GM19395 (cell line): ENCODE data around the gene TNFAIP1.

ENCODE experiments used
- ATAC-seq: cut with Tn5 transposase; IDR thresholded peaks from one replicate; pipeline ENCODE4 v1.9.1; 2021; ENCODE audit warnings: mild to moderate bottlenecking, moderate library complexity; ENCODE audit not compliant: unreplicated experiment

Gene TNFAIP1

GRCh38 chr17:28370035-28370743 is 34.6 kb downstream of the TNFAIP1 start, which contains the start of gene VTN:
Gene VTN, minus strand, starts transcription at chr17:28370307. Its CDS starts 104 bp downstream, at chr17:28370203.
- no peak for ATAC-seq

DNA sequence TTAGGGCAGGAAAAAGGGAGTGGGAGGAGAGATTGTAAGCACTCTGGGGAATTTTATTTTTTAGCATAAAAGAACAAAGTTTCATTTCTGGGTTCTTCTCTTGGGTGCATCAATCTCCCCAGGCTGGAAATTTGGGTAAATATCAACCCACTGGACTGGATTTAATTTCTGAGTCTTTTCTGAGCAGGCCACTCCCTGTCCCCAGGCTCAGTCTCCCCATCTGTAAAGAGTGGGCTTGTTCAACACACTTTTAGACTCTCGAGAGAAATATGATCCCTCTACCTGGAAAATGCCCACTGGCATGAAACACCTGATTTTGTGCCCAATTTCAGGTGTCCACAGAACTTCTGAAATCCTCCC is 35.2 kb downstream of the TNFAIP1 start:
- no peak for ATAC-seq

DNA sequence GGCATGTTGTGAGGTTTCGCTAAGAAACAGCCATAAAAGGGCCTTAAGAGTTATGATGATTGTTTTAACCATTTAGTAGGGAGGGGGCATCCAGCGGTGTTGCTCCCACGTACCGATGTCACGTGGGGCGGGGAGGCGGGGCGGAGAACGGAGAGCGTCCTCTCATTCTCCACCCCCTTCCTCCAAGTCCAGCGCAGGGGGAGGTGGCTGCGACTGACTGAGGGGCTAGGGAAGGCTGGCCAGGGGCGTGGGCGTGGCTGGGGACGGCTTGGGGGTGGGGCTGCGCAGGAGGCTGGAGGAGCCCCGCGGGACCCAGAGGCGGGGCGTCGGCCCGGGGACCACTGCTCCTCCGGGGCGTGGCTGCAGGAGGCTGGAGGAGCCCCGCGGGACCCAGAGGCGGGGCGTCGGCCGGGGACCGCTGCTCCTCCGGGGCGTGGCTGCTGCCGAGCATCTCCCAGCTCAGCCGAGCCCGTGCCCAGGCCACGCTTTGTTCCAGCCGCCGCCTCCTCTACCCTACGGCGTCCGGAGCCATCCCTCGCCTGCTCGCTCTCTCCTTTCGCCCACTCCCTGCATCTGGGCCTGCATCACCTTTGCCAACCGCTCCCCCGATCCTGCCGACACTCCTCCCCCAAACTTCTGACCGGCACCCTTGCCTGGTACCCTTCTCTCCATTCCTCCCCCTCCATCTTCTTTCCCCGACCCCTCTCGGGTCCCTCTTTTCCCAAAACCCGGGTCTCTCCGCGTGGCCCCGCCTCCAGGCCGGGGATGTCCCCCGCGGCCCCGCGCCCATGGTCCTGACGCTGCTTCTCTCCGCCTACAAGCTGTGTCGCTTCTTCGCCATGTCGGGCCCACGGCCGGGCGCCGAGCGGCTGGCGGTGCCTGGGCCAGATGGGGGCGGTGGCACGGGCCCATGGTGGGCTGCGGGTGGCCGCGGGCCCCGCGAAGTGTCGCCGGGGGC is 36.0 kb downstream of the TNFAIP1 start, which contains the start of gene SARM1:
Gene SARM1, plus strand, starts transcription at position 450 of the 958 bp plus-strand sequence. Its CDS starts 339 bp downstream, at position 789.
- ATAC-seq: peak; percentile 81

GRCh38 chr17:28372203-28372944 is 36.8 kb downstream of the TNFAIP1 start:
- peak; percentile 21 for ATAC-seq

GRCh38 chr17:28372945-28373274 is 37.3 kb downstream of the TNFAIP1 start:
- ATAC-seq: no peak

GRCh38 chr17:28379814-28380801 is 44.5 kb downstream of the TNFAIP1 start:
- no peak for ATAC-seq

DNA sequence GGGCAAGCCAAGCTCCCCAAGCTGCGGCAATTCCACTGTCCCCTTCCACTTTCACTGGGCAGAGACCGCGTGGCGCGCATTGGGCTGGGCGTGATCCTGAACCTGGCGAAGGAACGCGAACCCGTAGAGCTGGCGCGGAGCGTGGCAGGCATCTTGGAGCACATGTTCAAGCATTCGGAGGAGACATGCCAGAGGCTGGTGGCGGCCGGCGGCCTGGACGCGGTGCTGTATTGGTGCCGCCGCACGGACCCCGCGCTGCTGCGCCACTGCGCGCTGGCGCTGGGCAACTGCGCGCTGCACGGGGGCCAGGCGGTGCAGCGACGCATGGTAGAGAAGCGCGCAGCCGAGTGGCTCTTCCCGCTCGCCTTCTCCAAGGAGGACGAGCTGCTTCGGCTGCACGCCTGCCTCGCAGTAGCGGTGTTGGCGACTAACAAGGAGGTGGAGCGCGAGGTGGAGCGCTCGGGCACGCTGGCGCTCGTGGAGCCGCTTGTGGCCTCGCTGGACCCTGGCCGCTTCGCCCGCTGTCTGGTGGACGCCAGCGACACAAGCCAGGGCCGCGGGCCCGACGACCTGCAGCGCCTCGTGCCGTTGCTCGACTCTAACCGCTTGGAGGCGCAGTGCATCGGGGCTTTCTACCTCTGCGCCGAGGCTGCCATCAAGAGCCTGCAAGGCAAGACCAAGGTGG is 45.7 kb downstream of the TNFAIP1 start:
- ATAC-seq: no peak

- no peak for ATAC-seq
These were observed 48.9 kb downstream of the TNFAIP1 start for GRCh38 chr17:28384281-28385036.

DNA sequence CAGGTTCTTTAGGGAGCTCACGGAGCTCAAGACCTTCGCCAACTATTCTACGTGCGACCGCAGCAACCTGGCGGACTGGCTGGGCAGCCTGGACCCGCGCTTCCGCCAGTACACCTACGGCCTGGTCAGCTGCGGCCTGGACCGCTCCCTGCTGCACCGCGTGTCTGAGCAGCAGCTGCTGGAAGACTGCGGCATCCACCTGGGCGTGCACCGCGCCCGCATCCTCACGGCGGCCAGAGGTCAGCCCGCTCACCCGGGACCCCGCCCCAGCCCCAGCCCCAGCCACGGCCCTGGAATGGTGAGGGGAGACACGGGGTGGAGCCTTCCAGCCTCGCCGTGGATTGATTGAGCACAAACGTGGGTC is 49.5 kb downstream of the TNFAIP1 start:
- no peak for ATAC-seq

GRCh38 chr17:28385406-28385805 is 49.8 kb downstream of the TNFAIP1 start:
- ATAC-seq: no peak

DNA sequence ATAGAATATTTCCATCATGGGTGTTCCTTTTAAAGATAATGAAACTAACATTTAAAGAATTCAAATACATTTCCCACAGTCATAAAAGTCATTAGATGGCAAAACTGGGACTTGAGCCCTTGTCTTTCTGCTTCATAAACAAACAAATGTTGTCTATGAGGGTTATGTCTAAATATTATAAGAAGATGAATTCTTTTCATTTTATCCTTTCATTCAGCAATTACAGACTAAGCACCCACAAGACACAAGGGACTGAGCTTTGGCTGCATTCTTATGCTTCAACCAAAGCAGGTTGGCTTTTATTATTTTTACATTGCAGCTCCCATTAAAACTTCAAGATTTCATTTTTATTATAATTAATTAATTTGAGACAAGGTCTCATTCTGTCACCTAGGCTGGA is 50.8 kb downstream of the TNFAIP1 start:
- ATAC-seq: no peak

- ATAC-seq: no peak
These were observed 52.5 kb downstream of the TNFAIP1 start for GRCh38 chr17:28388106-28388505.

GRCh38 chr17:28390141-28390540 is 54.6 kb downstream of the TNFAIP1 start:
- ATAC-seq: no peak

- ATAC-seq: no peak
These were observed 55.0 kb downstream of the TNFAIP1 start for GRCh38 chr17:28390563-28390962.

DNA sequence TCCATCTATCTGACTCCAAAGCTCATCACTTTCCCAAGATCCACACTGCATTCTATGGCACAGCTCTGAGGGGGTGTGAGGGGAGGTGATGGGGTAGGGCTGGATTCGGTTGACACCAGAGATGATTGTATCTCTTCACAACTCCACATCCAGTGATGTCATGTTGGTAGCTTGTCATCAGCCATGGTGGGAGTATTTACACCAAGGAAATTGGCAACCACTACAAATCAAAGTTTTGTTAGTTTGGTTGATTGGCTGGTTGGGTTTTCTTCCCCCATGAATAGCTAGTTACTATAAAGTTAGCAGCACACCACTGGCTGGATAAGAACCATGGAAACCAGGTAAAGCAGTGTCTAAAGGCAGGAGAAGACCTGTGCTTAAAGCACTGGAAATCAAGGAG is 55.4 kb downstream of the TNFAIP1 start:
- ATAC-seq: no peak

GRCh38 chr17:28391401-28391800 is 55.8 kb downstream of the TNFAIP1 start:
- ATAC-seq: no peak

DNA sequence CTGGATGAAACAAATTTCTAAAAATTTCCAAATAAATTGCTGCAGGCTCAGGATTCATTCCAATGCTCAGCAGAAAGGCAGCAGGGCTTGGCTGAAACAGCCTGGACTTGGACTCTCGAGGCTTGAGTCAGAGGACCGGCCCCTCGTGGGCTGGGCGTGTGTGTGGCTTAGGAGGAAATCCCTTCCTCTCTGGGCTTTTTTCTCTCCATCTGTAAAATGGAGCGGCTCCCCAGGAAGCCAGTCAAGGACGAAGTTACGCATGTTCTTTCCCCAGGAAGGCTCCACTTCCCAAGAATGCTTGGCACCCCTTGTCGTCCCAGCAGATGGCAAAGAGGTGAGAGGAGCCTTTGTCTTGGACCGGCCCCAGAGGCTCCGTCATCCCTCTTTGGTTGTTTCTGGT is 56.9 kb downstream of the TNFAIP1 start:
- no peak for ATAC-seq

DNA sequence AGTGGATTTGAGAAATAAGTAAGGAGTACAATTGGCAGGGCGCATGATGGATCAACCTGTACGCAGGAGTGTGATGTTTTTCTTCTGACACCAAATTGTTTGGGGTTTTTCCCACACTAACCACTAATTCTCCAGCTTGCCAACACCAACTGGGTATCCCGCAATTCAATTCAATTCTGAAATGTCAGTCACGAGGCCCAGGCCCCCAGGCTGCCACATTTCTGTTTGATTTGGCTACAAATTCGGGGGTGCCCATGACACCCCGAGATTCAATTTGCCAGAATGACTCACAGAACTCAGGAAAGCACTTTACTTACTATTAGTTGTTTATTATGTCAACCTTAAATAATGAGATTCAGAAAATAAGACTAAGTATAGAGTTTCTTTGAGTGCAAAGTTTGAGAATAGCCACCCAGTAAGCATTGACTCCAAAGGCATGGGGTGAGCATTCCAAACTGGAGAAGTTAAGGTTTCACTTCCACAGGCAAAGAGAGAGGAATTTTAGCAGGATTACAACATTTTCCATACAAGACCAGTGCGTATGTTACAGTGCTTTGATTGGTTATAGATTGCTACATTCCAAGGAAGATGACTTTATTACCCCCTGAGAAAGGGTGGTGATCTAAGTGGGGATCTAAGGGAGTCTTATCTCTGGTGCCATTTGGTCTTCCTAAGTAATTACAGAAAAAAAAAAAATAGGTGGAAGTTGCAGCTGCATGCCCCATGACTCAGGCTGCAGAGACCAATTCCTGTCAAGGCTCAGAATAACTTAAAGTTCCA is 59.0 kb downstream of the TNFAIP1 start:
- ATAC-seq: no peak
